OCI-LY7 (cell line): Measurements from ENCODE around the gene PDCL2.

ENCODE experiments used
- CTCF ChIP-seq: fragments of 200-600 bp; sonication (generic); conservative IDR thresholded peaks from 2 replicates; pipeline ENCODE4 v1.5.1; 2014; ENCODE audit warnings: mild to moderate bottlenecking, antibody characterized with exemption, low read length, moderate library complexity, mixed read lengths
- EZH2phosphoT487 ChIP-seq: fragments of 200-600 bp; sonication (generic); IDR thresholded peaks from 2 replicates; pipeline ENCODE4 v1.6.1; 2018; ENCODE audit warnings: low read depth, borderline replicate concordance, mild to moderate bottlenecking, mixed run types, antibody characterized with exemption, low read length, moderate library complexity, mixed read lengths

- TF ChIP-seq CTCF: no peak
- TF ChIP-seq EZH2phosphoT487: no peak
Observed at GRCh38 chr4:55547918-55548317, 44.1 kb downstream of the PDCL2 start.
